A549 (cell line): ENCODE measurements around the gene ZNF578. TPM values are rescaled to one million over a fixed set of nuclear protein-coding genes. Genes with fewer than 3 reads are reported as not detected.
"Not testable (repeated sequence)": the region's sequence is repeated elsewhere in the genome, so short reads cannot be mapped to it uniquely, and the experiment has no call there.

Experiments used
- ATAC-seq, 2 experiments: fragments of 200-7000 bp in 1 of 2; fragments of >200 bp in 1 of 2; cut with Nextera tagmentation in 1 of 2; cut with Tn5 transposase in 1 of 2; 3 replicates each; pipeline versions ENCODE4 v1.8.0 to v1.9.1; 2018 to 2020; ENCODE audit warnings: mild to moderate bottlenecking in 1 of 2, moderate library complexity in 1 of 2
- CTCF ChIA-PET: fragments of 300-600 bp; sonication (Branson Sonifier 250); formaldehyde crosslinking; extraction: SDS; loops from one replicate; lab custom pipeline; 2021; ENCODE audit warnings: antibody characterized with exemption, inconsistent platforms; lab: Yijun Ruan, JAX
- POLR2A ChIA-PET: fragments of 350-600 bp; formaldehyde crosslinking; extraction: SDS; loops from one replicate; lab custom pipeline; 2021; ENCODE audit warnings: antibody characterized with exemption, inconsistent platforms; lab: Yijun Ruan, JAX
- DNase-seq, 2 experiments: peaks; one replicate each; pipeline versions ENCODE4 v3.0.0 to v3.0.0-alpha.2; 2011 to 2016; ENCODE audit warnings: low read depth in 1 of 2, low spot score in 1 of 2
- FAIRE-seq: peaks from 2 replicates; lab custom pipeline; 2011; peaks lifted over from hg19 to GRCh38; lab: Jason Lieb, UNC
- H3K27ac ChIP-seq, 2 experiments: fragments of >200 bp; sonication (Bioruptor Twin); formaldehyde crosslinking; 3 replicates each; pipeline ENCODE4 v1.5.1; 2016 to 2017
- H3K4me1 ChIP-seq: fragments of >200 bp; sonication (Bioruptor Twin); formaldehyde crosslinking; 3 replicates; pipeline ENCODE4 v1.6.1; 2016
- H3K4me2 ChIP-seq: fragments of >200 bp; sonication (Bioruptor Twin); formaldehyde crosslinking; 3 replicates; pipeline ENCODE4 v1.6.1; 2016
- H3K4me3 ChIP-seq: fragments of >200 bp; sonication (Bioruptor Twin); formaldehyde crosslinking; 3 replicates; pipeline ENCODE4 v1.5.1; 2016
- H3K9me3 ChIP-seq: fragments of >200 bp; sonication (Bioruptor Twin); formaldehyde crosslinking; 3 replicates; pipeline ENCODE4 v1.6.1; 2016
- BCL3 ChIP-seq: fragments of >200 bp; sonication (Bioruptor Twin); formaldehyde crosslinking; IDR thresholded peaks from 3 replicates; pipeline ENCODE4 v1.6.1; 2016
- CBX2 ChIP-seq: fragments of 200-600 bp; sonication (generic); IDR thresholded peaks from 2 replicates; pipeline ENCODE4 v1.6.1; 2016; ENCODE audit warnings: low read depth, mild to moderate bottlenecking, borderline replicate concordance
- CHD2 ChIP-seq: fragments of 150-350 bp; IDR thresholded peaks from 2 replicates; pipeline ENCODE4 v1.6.1; 2014; ENCODE audit warnings: low read length; ENCODE audit not compliant: partially characterized antibody
- GATA3 ChIP-seq: IDR thresholded peaks from 2 replicates; pipeline ENCODE4 v1.6.1; 2012; ENCODE audit warnings: borderline replicate concordance
- HES2 ChIP-seq: fragments of >200 bp; sonication (Bioruptor Twin); formaldehyde crosslinking; IDR thresholded peaks from 2 replicates; pipeline ENCODE4 v1.6.1; 2016
- HOXB13 ChIP-seq: fragments of 250-450 bp; sonication (Bioruptor Pico); IDR thresholded peaks from 2 replicates; pipeline ENCODE4 v1.5.0; 2020; ENCODE audit warnings: low read depth, mild to moderate bottlenecking, moderate library complexity
- HOXB5 ChIP-seq: fragments of 250-450 bp; sonication (Bioruptor Pico); IDR thresholded peaks from 2 replicates; pipeline ENCODE4 v1.5.0; 2020; ENCODE audit warnings: mild to moderate bottlenecking, moderate library complexity
- JUNB ChIP-seq: fragments of >200 bp; sonication (Bioruptor Twin); formaldehyde crosslinking; IDR thresholded peaks from 2 replicates; pipeline ENCODE4 v1.6.1; 2016
- KDM1A ChIP-seq: fragments of 200-600 bp; sonication (generic); IDR thresholded peaks from 2 replicates; pipeline ENCODE4 v1.6.1; 2016; ENCODE audit warnings: low read depth, mild to moderate bottlenecking
- KDM5A ChIP-seq: fragments of 200-600 bp; sonication (generic); IDR thresholded peaks from 2 replicates; pipeline ENCODE4 v1.6.1; 2016; ENCODE audit warnings: antibody characterized with exemption, mild to moderate bottlenecking
- MAZ ChIP-seq: fragments of 150-350 bp; IDR thresholded peaks from 2 replicates; pipeline ENCODE4 v1.6.1; 2014; ENCODE audit warnings: antibody characterized with exemption, low read depth, low read length, borderline replicate concordance
- NFE2L2 ChIP-seq: fragments of 150-350 bp; conservative IDR thresholded peaks from 2 replicates; pipeline ENCODE4 v1.6.1; 2014; ENCODE audit warnings: low read length
- NR3C1 ChIP-seq: fragments of >200 bp; sonication (Bioruptor Twin); formaldehyde crosslinking; IDR thresholded peaks from 3 replicates; pipeline ENCODE4 v1.6.1; 2017
- PBX3 ChIP-seq: IDR thresholded peaks from 2 replicates; pipeline ENCODE4 v1.6.1; 2012
- PHF8 ChIP-seq: fragments of 200-600 bp; sonication (generic); IDR thresholded peaks from 2 replicates; pipeline ENCODE4 v1.6.1; 2016; ENCODE audit warnings: low read depth, mild to moderate bottlenecking, antibody characterized with exemption, moderate library complexity, borderline replicate concordance
- POLR2A ChIP-seq: IDR thresholded peaks from 2 replicates; pipeline ENCODE4 v1.6.1; 2012; ENCODE audit warnings: mild to moderate bottlenecking, low read length
- RAD21 ChIP-seq, 2 experiments: fragments of >200 bp in 1 of 2; sonication (Bioruptor Twin) in 1 of 2; formaldehyde crosslinking in 1 of 2; IDR thresholded peaks in 1 of 2; conservative IDR thresholded peaks in 1 of 2; 2 replicates in 1 of 2; 3 replicates in 1 of 2; pipeline ENCODE4 v1.6.1; 2012 to 2018; ENCODE audit warnings: inconsistent platforms in 1 of 2
- REST ChIP-seq: fragments of 200-600 bp; sonication (generic); IDR thresholded peaks from 2 replicates; pipeline ENCODE4 v1.6.1; 2016; ENCODE audit warnings: antibody characterized with exemption, mild to moderate bottlenecking, moderate library complexity
- RNF2 ChIP-seq: fragments of 200-600 bp; sonication (generic); IDR thresholded peaks from 2 replicates; pipeline ENCODE4 v1.6.1; 2016; ENCODE audit warnings: low read depth, mild to moderate bottlenecking, antibody characterized with exemption, moderate library complexity, borderline replicate concordance
- TP53 ChIP-seq: fragments of 250-450 bp; sonication (Bioruptor Pico); IDR thresholded peaks from 2 replicates; pipeline ENCODE4 v1.5.0; 2021; ENCODE audit warnings: mild to moderate bottlenecking, moderate library complexity
- USF2 ChIP-seq: fragments of 450-650 bp; IDR thresholded peaks from 2 replicates; pipeline ENCODE4 v1.6.1; 2014; ENCODE audit warnings: antibody characterized with exemption
- WGBS: methylation state at CpG from one replicate; pipeline ENCODE4 v1.1.6; 2017; ENCODE audit errors: missing lambda C conversion rate; 5-methylcytosine and 5-hydroxymethylcytosine counted together
- polyA plus RNA-seq, 4 experiments: library from polyadenylated mRNA; depleted of rRNA in 3 of 4; stranded (reverse); fragments of >200 nt; fragmentation: RNase III in 1 of 4; extraction: RNeasy Plus Mini Kit Qiagen cat#74134 plus additional on column Dnase treatment in 1 of 4; gene quantifications; 2 replicates in 3 of 4; 3 replicates in 1 of 4; pipeline ENCODE4 v1.2.3, GENCODE V29; 2011 to 2017

The ZNF578 gene
- polyA plus RNA-seq, 2 of the 4 experiments (the other 2 are of a cell fraction), result not detected

GRCh38 chr19:52535385-52535770, 82.0 kb downstream of the ZNF578 start:
- CTCF ChIA-PET, ATAC-seq, H3K4me2 ChIP-seq, H3K4me1 ChIP-seq, POLR2A ChIA-PET, FAIRE-seq, H3K27ac ChIP-seq, DNase-seq, H3K4me3 ChIP-seq: not testable (repeated sequence)
- H3K9me3 ChIP-seq, result peaks cover 59% of the 10 kb centered on the region
- 86% methylated on average over 15 of the region's 15 CpGs for WGBS

GRCh38 chr19:52535771-52536447, 82.6 kb downstream of the ZNF578 start:
- no peak for FAIRE-seq
- Histone ChIP-seq H3K4me3 (no peak overlapping the region), H3K4me1 (no peaks in the 10 kb centered on the region), H3K27ac (no peak overlapping the region), H3K9me3 (peaks cover 56% of the 10 kb centered on the region), H3K4me2 (no peak overlapping the region)
- ATAC-seq, result no peak
- TF ChIP-seq HES2 (no peak), REST (no peak), CHD2 (no peak), GATA3 (no peak), KDM5A (no peak), TP53 (CRISPR knock-in tag) (no peak), POLR2A (no peak), RAD21 (conservative IDR thresholded peaks at IDR 0.05 in 1 of 2, IDR thresholded peaks at IDR 0.05 in 1 of 2) (no peak), KDM1A (no peak), RNF2 (no peak), BCL3 (no peak)
- POLR2A ChIA-PET, result no interaction called here
- CTCF ChIA-PET, result no interaction called here
- WGBS, result 75% methylated on average over 50 of the region's 50 CpGs
- no peak for DNase-seq

- Histone ChIP-seq H3K4me2 (no peak overlapping the region), H3K4me3 (no peak overlapping the region), H3K27ac (no peak overlapping the region), H3K9me3 (peaks cover 54% of the 10 kb centered on the region), H3K4me1 (no peaks in the 10 kb centered on the region)
- WGBS, result 72% methylated on average over 17 of the region's 17 CpGs
- CTCF ChIA-PET, result no interaction called here
- FAIRE-seq (no peak), ATAC-seq (no peak), DNase-seq (no peak)
- POLR2A ChIA-PET, result no interaction called here
- no peak for TF ChIP-seq PBX3
- TF ChIP-seq NFE2L2, result no peak
- TF ChIP-seq MAZ, result no peak
- no peak for TF ChIP-seq USF2
- TF ChIP-seq NR3C1, result no peak
- no peak for TF ChIP-seq REST
- TF ChIP-seq HOXB13 (CRISPR knock-in tag), result no peak
- no peak for TF ChIP-seq JUNB
- TF ChIP-seq CBX2, result no peak
- TF ChIP-seq HOXB5 (CRISPR knock-in tag), result no peak
- TF ChIP-seq PHF8, result no peak
- no peak for TF ChIP-seq BCL3
These were observed 83.1 kb downstream of the ZNF578 start for GRCh38 chr19:52536448-52536800.
